HG02588 (cell line): ENCODE measurements around the gene KRTAP10-2.
"Not testable (repeated sequence)": the region's sequence is repeated elsewhere in the genome, so short reads cannot be mapped to it uniquely, and the experiment has no call there.

Source experiments
- ATAC-seq: cut with Tn5 transposase; IDR thresholded peaks from one replicate; pipeline ENCODE4 v1.9.1; 2021; ENCODE audit warnings: mild to moderate bottlenecking, moderate library complexity; ENCODE audit not compliant: unreplicated experiment

Gene KRTAP10-2

GRCh38 chr21:44551340-44551961 lies at the start of gene KRTAP10-2:
Gene KRTAP10-2 (minus strand): TSS chr21:44551505. CDS start chr21:44551458, 47 bp downstream.
- ATAC-seq: no peak

GRCh38 chr21:44601091-44601490 lies 49.8 kb upstream of the KRTAP10-2 start:
- not testable (repeated sequence) for ATAC-seq

- not testable (repeated sequence) for ATAC-seq
These were observed 49.0 kb upstream of the KRTAP10-2 start, which contains the start of gene KRTAP10-7 for GRCh38 chr21:44600118-44600978. Gene KRTAP10-7 (plus strand): TSS chr21:44600597. CDS start chr21:44600622, 25 bp downstream.

- ATAC-seq: no peak
These were observed 48.1 kb upstream of the KRTAP10-2 start for GRCh38 chr21:44599264-44600029.

GRCh38 chr21:44598061-44598460 lies 46.8 kb upstream of the KRTAP10-2 start:
- ATAC-seq: no peak

- no peak for ATAC-seq
These were observed 44.9 kb upstream of the KRTAP10-2 start for GRCh38 chr21:44596068-44596725.

GRCh38 chr21:44595524-44595923 lies 44.2 kb upstream of the KRTAP10-2 start:
- ATAC-seq: no peak

- ATAC-seq: no peak
These were observed 43.2 kb upstream of the KRTAP10-2 start for GRCh38 chr21:44594406-44594916.

- no peak for ATAC-seq
These were observed 42.5 kb upstream of the KRTAP10-2 start for GRCh38 chr21:44593598-44594405.

GRCh38 chr21:44592446-44593311 lies 41.4 kb upstream of the KRTAP10-2 start, which contains the start of gene KRTAP10-6:
Gene KRTAP10-6 (minus strand): TSS chr21:44592505. CDS start chr21:44592484, 21 bp downstream.
- no peak for ATAC-seq

GRCh38 chr21:44591801-44592130 lies 40.5 kb upstream of the KRTAP10-2 start:
- ATAC-seq: not testable (repeated sequence)

- ATAC-seq: not testable (repeated sequence)
These were observed 39.8 kb upstream of the KRTAP10-2 start for GRCh38 chr21:44590897-44591800.

- ATAC-seq: no peak
These were observed 39.0 kb upstream of the KRTAP10-2 start for GRCh38 chr21:44590311-44590721.

- no peak for ATAC-seq
These were observed 38.4 kb upstream of the KRTAP10-2 start for GRCh38 chr21:44589586-44590305.

- no peak for ATAC-seq
These were observed 37.8 kb upstream of the KRTAP10-2 start for GRCh38 chr21:44589094-44589493.

GRCh38 chr21:44585892-44586291 lies 34.6 kb upstream of the KRTAP10-2 start:
- ATAC-seq: no peak

GRCh38 chr21:44583800-44584147 lies 32.5 kb upstream of the KRTAP10-2 start:
- ATAC-seq: no peak
